NCI-H345 treated with DMSO at 0.1 percent for 48 hours (cell line): ENCODE results near the gene TMEM50B.
A peak's percentile ranks its signal among the peaks of the same experiment; 100 is the strongest.
"Not testable (repeated sequence)": the region's sequence is repeated elsewhere in the genome, so short reads cannot be mapped to it uniquely, and the experiment has no call there.

Experiments
- DNase-seq: peaks from one replicate; lab custom pipeline; 2025; ENCODE audit not compliant: unreplicated experiment; lab: John Stamatoyannopoulos, UW

Gene TMEM50B

GRCh38 chr21:33479679-33480480, at the start of gene TMEM50B:
TSS of gene TMEM50B (minus strand) at chr21:33479974. CDS start at chr21:33468885, 11,089 bp downstream.
- DNase-seq = peak; percentile 95

- no peak for DNase-seq
Observed at GRCh38 chr21:33522953-33523349, 43.2 kb upstream of the TMEM50B start.

DNA sequence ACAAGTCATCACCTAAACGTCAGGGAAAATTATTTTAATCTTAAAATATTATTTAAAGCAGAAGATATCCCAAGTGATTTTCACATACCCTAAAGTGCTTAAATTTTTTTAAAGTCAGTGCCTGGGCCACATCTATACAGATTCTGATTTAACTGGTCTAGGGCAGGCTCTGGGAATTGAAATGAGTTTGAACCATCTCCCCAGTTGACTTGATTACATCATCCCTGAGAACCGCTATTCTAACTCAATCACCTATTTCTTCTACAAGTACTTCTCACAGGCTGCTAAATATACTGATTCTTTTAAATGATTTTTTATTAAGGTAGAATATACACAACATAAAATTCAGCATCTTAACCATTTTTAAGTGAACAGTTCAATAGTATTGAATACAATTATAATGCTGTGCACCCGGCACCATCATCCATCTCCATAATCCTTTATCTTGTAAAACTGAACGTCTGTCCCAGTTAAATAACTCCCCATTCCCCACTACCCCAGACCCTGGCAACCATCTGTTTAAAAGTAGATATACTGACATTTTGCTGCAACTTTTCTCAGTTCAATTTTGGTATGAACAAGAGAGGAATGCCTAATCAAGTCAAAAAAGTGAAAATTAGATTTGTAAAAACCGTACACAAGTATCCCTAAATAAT, 42.7 kb upstream of the TMEM50B start:
- no peak for DNase-seq

GRCh38 chr21:33518899-33519298, 39.1 kb upstream of the TMEM50B start:
- DNase-seq = no peak

- no peak for DNase-seq
Observed at GRCh38 chr21:33514229-33514628, 34.5 kb upstream of the TMEM50B start.

DNA sequence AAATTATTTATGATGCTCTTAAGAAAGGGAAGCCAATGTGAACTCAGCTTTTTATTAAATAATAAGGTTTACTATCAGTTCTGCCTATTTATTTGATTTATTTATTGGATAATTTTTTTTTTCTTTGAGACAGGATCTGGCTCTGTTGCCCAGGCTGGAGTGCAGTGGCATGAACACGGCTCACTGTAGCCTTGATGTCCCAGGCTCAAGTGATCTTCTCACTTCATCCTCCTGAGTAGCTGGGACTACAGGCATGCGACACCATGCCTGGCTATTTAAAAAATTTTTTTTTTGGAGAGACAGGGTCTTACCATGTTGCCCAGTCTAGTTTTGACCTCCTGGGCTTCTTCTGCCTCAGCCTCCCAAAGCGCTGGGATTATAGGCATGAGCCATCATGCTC, 32.7 kb upstream of the TMEM50B start:
- DNase-seq = no peak

DNA sequence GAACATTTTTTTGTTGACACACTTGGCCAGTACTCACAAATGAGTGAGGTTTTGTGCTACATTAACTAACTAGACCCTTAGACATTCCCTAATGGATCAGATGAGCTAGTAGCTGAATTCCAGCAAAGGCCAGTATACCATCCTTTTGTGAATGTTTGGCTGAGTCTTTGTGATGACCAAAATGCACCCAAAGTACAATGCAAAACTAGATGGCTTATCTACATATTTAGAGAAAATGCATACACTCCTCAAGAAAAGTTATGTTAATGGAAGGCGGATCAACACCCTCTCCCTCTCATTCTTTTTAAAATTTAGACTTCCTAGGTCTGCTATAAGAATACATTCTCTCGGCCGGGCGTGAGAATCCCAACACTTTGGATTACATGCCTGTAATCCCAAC, 31.9 kb upstream of the TMEM50B start:
- no peak for DNase-seq

DNA sequence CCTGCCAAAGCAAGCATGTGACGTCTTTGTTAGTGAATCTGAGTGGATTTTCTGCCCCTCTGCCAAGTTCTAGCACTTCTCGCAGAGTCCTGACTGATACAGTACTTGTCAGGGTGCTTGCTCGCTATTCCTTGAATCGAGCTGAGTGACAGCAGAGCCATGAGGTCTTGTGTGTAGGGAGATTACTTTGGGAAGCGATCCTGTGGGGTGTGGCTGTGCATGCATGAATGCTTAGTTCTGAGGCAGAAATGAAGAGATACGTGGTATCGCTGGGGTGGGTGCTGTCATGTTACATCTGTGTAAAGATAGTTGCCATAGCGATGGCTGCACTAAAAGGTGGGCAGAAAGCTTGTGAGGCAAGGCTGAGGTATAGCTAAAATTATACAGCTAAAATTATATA, 31.1 kb upstream of the TMEM50B start:
- DNase-seq = no peak

DNA sequence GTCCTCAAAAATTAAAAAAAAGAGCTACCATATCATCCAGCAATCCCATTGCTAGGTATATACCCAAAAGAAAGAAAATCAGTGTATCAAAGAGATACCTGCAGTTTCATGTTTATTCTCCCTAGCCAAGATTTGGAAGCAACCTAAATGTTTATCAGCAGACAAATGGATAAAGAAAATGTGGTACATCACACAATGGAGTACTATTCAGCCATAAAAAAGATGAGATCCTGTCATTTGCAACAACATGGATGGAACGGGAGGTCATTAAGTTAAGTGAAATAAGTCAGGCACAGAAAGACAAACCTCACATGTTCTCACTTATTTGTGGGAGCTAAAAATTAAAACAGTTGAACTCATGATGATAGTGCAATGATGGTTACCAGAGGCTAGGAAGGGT, 27.2 kb upstream of the TMEM50B start:
- DNase-seq = not testable (repeated sequence)

- no peak for DNase-seq
Observed at GRCh38 chr21:33505833-33506232, 26.1 kb upstream of the TMEM50B start.

DNA sequence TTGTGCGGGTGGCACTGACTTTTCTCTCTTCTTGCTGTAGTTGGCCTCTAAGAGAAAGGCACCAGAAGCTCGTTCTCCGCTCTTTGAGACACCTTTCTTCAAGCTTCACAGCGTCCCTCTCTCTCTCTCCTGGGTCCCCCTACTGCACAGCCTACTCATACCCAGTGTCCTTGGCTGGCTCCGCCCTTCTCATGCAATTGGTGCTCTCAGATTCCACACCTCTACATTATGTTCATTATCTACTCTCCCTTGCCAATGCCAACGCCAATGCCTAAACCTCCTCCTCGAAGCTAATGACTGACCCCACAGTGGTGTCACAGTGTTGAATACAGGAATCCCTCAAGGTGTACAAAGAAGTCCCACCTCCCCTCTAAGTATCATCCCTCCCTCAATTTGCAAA, 16.6 kb upstream of the TMEM50B start:
- DNase-seq = no peak

DNA sequence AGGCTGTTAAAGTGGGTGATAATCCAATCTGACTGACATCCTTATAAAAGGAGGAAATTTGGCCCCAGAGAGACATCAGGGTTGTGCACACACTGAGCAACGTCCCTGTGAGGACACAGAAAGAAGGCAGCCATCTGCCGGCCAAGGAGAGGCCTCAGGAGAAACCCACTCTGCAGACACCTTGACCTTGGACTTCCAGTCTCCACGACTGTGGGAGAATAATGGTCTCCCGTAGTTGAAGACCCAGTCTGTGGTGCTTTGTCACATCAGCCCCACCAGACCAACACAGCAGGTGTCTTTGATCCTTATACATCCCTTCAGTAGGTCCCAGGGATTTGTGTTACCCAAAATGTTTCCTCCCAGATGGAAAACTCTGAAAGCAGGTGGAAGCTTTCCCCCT, 16.0 kb upstream of the TMEM50B start:
- no peak for DNase-seq

GRCh38 chr21:33493756-33494155, 14.0 kb upstream of the TMEM50B start:
- no peak for DNase-seq

- no peak for DNase-seq
Observed at GRCh38 chr21:33492571-33492970, 12.8 kb upstream of the TMEM50B start.

- peak; percentile 96 for DNase-seq
Observed at GRCh38 chr21:33491373-33492102, 11.8 kb upstream of the TMEM50B start, which contains the start of gene DNAJC28. TSS of gene DNAJC28 (minus strand) at chr21:33491716. CDS start at chr21:33489393, 2,323 bp downstream.

DNA sequence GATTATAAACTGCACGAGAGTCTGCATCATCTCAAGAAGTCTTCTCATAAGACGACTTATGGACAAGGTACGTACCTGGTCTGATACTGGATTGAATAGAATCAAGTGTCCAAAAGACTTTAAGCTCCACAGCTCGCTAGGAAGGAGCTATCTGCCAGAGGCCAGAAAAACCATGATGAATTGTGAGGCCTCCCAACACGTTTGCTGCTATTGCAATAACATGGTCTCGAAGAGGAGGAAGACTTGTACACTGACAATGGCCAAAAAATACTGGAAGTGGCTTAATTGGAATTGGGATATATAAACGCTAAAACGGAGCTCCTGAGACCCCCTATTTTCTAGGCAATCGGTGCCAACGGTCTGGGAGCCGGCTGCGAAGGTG, 11.2 kb upstream of the TMEM50B start:
- no peak for DNase-seq

GRCh38 chr21:33488936-33489335, 9.2 kb upstream of the TMEM50B start:
- no peak for DNase-seq

DNA sequence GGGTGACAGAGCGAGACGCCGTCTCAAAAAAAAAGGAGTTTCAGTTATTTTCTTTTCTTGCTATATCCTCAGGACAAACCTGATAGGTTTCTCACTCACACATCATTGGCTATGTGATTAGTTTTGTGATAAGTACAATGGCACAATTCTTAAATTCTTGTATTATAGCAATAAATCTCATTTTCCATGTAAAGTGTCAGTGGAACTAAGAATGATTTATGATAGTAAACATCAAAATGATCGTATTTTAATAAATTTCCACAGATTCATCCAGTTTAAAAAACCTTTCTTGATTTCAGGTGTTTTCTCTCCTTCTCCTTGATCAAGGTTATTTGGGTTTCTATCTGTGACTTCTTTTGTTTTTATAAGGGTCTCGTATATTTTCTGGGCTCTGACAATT, 8.2 kb upstream of the TMEM50B start:
- DNase-seq = no peak

DNA sequence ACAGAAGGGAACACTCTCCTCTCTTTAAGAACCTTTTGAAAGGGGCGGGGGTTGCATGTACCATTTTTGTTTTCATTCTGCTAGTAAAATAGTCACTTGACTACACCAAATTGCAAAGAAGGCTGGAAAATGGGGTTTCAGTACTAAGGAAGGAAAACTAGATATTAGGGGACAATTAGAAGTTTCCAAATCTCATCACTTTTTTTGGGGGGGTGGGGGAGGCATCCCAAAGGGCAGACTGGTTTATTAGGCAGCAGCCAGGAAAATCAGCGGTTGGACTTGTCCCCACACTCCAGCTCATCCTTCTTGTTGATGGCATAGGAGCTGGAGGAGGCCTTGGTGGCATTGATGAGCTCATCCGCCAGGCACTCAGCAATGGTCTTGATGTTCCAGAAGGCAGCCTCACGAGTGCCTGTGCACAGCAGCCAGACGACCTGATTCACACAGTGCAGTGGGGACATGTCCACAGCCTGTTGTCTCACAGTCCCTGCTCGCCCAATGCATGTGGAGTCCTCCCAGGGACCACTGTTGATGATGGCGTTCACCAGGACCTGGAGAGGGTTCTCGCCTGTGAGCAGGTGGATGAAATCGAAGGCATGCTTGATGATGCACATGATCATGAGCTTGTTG, 1.7 kb upstream of the TMEM50B start:
- no peak for DNase-seq

GRCh38 chr21:33480481-33481103, 818 bp upstream of the TMEM50B start:
- no peak for DNase-seq
